HepG2 (cell line): ENCODE measurements around the gene STC2. TPM values are rescaled to one million over a fixed set of nuclear protein-coding genes. Genes with fewer than 3 reads are reported as not detected.
A peak's percentile ranks its signal among the peaks of the same experiment; 100 is the strongest.

Experiments
- GZF1 ChIP-seq: sonication (generic); formaldehyde crosslinking; IDR thresholded peaks from 2 replicates; pipeline ENCODE4 v1.5.1; 2020; ENCODE audit warnings: mild to moderate bottlenecking, missing genetic modification reagents
- HNRNPL ChIP-seq: fragments of 200-400 bp; formaldehyde crosslinking; IDR thresholded peaks from 2 replicates; pipeline ENCODE4 v1.6.1; 2017; ENCODE audit warnings: mild to moderate bottlenecking, low read depth, low read length
- KAT8 ChIP-seq: IDR thresholded peaks from 2 replicates; pipeline ENCODE4 v1.6.1; 2016; ENCODE audit warnings: missing genetic modification reagents, missing compliant biosample characterization
- MAFK ChIP-seq, 2 experiments: IDR thresholded peaks in 1 of 2; conservative IDR thresholded peaks in 1 of 2; 2 replicates each; pipeline ENCODE4 v1.6.1; 2011; ENCODE audit warnings: improper control_type of control experiment in 2 of 2, low read length in 2 of 2
- MYC ChIP-seq: sonication (generic); formaldehyde crosslinking; IDR thresholded peaks from 2 replicates; pipeline ENCODE4 v1.9.0; 2021; ENCODE audit warnings: missing genetic modification reagents, borderline replicate concordance
- PHF20 ChIP-seq: sonication (generic); formaldehyde crosslinking; IDR thresholded peaks from 2 replicates; pipeline ENCODE4 v1.5.0; 2020; ENCODE audit warnings: mild to moderate bottlenecking, missing genetic modification reagents
- RAD21 ChIP-seq: fragments of 450-650 bp; formaldehyde crosslinking; IDR thresholded peaks from 2 replicates; pipeline ENCODE4 v1.5.0; 2020; ENCODE audit warnings: mild to moderate bottlenecking
- SMC3 ChIP-seq: IDR thresholded peaks from 2 replicates; pipeline ENCODE4 v1.6.1; 2011; ENCODE audit warnings: low read length, improper control_type of control experiment
- SNRNP70 ChIP-seq: fragments of 200-400 bp; formaldehyde crosslinking; IDR thresholded peaks from 2 replicates; pipeline ENCODE4 v1.6.1; 2017; ENCODE audit warnings: mild to moderate bottlenecking, low read depth, low read length, moderate library complexity
- SRSF4 ChIP-seq: fragments of 200-400 bp; formaldehyde crosslinking; IDR thresholded peaks from one replicate; pipeline ENCODE4 v1.6.1; 2018; ENCODE audit warnings: mild to moderate bottlenecking, low read depth, low read length, moderate library complexity; ENCODE audit not compliant: poor library complexity, severe bottlenecking
- ZBTB3 ChIP-seq: sonication (generic); formaldehyde crosslinking; IDR thresholded peaks from 2 replicates; pipeline ENCODE4 v1.4.0; 2020; ENCODE audit warnings: low read depth, mild to moderate bottlenecking, moderate library complexity, missing genetic modification reagents, borderline replicate concordance
- ZFP36L1 ChIP-seq: sonication (generic); formaldehyde crosslinking; IDR thresholded peaks from 2 replicates; pipeline ENCODE4 v1.8.0; 2022; ENCODE audit warnings: mild to moderate bottlenecking, missing genetic modification reagents, moderate library complexity
- ZHX1 ChIP-seq: sonication (generic); formaldehyde crosslinking; IDR thresholded peaks from 2 replicates; pipeline ENCODE4 v1.8.1; 2022; ENCODE audit warnings: low read depth, mild to moderate bottlenecking, missing genetic modification reagents
- ZNF746 ChIP-seq: sonication (generic); formaldehyde crosslinking; IDR thresholded peaks from 2 replicates; pipeline ENCODE4 v1.8.0; 2022; ENCODE audit warnings: mild to moderate bottlenecking, missing genetic modification reagents
- ZNF891 ChIP-seq: sonication (generic); formaldehyde crosslinking; IDR thresholded peaks from 2 replicates; pipeline ENCODE4 v1.5.0; 2020; ENCODE audit warnings: mild to moderate bottlenecking, missing genetic modification reagents
- ZSCAN9 ChIP-seq: IDR thresholded peaks from 2 replicates; pipeline ENCODE4 v1.6.1; 2016; ENCODE audit warnings: borderline replicate concordance
- polyA plus RNA-seq, 8 experiments: library from polyadenylated mRNA; depleted of rRNA in 3 of 8; stranded (reverse) in 7 of 8; unstranded in 1 of 8; fragments of >200 nt; fragmentation: Illumina TruSeq in 4 of 8; extraction: Trizol in 4 of 8; gene quantifications; 2 replicates each; pipeline versions ENCODE4 v1.2.1 to v1.2.3, GENCODE V29; 2011 to 2016; ENCODE audit warnings: low read depth in 4 of 8, missing spikeins in 1 of 8, mixed read lengths in 1 of 8; ENCODE audit not compliant: insufficient read depth in 1 of 8
- total RNA-seq, 5 experiments: library from RNA; depleted of rRNA; stranded (reverse); fragments of >200 nt; fragmentation: Illumina TruSeq; extraction: Trizol; gene quantifications; 2 replicates each; pipeline ENCODE4 v1.2.3, GENCODE V29; 2016; ENCODE audit warnings: low read depth in 1 of 5
- TF ChIP-seq, protein P1 (sequence below): sonication (generic); formaldehyde crosslinking; IDR thresholded peaks from 2 replicates; pipeline ENCODE4 v1.8.1; 2023; ENCODE audit warnings: mild to moderate bottlenecking, moderate library complexity, missing genetic modification reagents
- TF ChIP-seq, protein P2 (sequence below): sonication (generic); formaldehyde crosslinking; IDR thresholded peaks from 2 replicates; pipeline ENCODE4 v1.4.0; 2020; ENCODE audit warnings: missing genetic modification reagents
- TF ChIP-seq, protein P3 (sequence below): sonication (generic); formaldehyde crosslinking; IDR thresholded peaks from 2 replicates; pipeline ENCODE4 v1.4.0; 2020; ENCODE audit warnings: missing genetic modification reagents

The STC2 gene
- total and polyA plus RNA-seq, 2 of the 13 experiments (the other 11 are each of a cell fraction or from before 2014, with no cell fraction given), result 27.1 to 69.2 TPM

DNA sequence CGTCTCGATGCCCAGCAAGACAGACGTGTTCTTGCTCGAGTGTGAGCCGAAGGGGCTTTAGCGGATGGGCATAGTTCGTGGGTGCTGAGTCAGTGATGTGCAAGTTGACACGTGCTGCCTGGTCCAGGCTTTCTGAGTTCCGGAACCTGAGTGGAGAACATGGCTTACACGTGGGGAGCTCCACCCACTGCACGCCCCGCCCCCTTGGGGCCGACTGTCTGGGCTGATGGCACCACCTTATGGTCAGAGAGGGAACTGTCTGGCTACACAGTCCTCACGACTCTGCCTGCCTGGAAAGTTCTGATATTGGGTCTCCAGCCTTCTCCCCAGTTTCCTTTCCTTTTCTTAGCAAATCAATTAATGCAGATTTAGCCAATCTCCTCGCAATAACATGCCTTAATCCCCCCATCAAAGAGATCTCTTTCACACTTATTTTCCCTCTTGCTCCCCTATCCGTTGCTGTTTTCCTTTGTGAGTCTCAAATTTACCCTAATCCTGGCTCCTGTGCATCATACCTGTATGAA lies 3.8 kb upstream of the STC2 start (continued):
- TF ChIP-seq, protein P1, sequence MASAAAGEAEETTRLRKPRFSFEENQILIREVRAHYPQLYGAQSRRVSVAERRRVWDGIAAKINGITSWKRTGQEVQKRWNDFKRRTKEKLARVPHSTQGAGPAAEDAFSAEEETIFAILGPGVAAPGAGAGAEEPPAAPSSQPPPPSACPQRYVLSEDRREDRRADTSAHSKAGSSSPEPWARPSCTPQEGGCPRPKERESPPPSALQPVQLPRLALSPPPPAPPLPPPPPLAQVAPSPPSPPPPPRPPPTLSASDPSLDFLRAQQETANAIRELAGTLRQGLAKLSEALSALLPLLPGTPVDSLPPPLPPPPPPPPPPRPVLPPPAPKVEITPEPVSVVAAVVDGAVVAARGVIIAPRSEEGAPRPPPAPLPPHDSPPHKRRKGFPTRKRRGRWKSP (CRISPR knock-in tag), result peak; percentile 72
- TF ChIP-seq RAD21 (CRISPR knock-in tag) (peak; percentile 98), ZBTB3 (CRISPR knock-in tag) (no peak), PHF20 (CRISPR knock-in tag) (no peak), SNRNP70 (no peak), GZF1 (CRISPR knock-in tag) (no peak), SMC3 (peak; percentile 94), ZNF746 (no peak), SRSF4 (no peak), ZFP36L1 (CRISPR knock-in tag) (0 out of 2 replicates have a peak, but pooled peaks have one; percentile 55), MYC (CRISPR knock-in tag) (peak; percentile 90), MAFK (conservative IDR thresholded peaks at IDR 0.05 in 1 of 2, IDR thresholded peaks at IDR 0.05 in 1 of 2; ENCODE audit: low read length in 2 of 2) (peak; percentile 35 to 55; a peak in 3 of 4 replicates), KAT8 (CRISPR knock-in tag) (peak; percentile 32; the same call in 1 of the 2 replicates), ZSCAN9 (peak; percentile 47; the same call in 1 of the 2 replicates), ZHX1 (CRISPR knock-in tag) (peak; percentile 43; the same call in 1 of the 2 replicates), HNRNPL (no peak), ZNF891 (CRISPR knock-in tag) (peak; percentile 87)
- TF ChIP-seq, protein P2, sequence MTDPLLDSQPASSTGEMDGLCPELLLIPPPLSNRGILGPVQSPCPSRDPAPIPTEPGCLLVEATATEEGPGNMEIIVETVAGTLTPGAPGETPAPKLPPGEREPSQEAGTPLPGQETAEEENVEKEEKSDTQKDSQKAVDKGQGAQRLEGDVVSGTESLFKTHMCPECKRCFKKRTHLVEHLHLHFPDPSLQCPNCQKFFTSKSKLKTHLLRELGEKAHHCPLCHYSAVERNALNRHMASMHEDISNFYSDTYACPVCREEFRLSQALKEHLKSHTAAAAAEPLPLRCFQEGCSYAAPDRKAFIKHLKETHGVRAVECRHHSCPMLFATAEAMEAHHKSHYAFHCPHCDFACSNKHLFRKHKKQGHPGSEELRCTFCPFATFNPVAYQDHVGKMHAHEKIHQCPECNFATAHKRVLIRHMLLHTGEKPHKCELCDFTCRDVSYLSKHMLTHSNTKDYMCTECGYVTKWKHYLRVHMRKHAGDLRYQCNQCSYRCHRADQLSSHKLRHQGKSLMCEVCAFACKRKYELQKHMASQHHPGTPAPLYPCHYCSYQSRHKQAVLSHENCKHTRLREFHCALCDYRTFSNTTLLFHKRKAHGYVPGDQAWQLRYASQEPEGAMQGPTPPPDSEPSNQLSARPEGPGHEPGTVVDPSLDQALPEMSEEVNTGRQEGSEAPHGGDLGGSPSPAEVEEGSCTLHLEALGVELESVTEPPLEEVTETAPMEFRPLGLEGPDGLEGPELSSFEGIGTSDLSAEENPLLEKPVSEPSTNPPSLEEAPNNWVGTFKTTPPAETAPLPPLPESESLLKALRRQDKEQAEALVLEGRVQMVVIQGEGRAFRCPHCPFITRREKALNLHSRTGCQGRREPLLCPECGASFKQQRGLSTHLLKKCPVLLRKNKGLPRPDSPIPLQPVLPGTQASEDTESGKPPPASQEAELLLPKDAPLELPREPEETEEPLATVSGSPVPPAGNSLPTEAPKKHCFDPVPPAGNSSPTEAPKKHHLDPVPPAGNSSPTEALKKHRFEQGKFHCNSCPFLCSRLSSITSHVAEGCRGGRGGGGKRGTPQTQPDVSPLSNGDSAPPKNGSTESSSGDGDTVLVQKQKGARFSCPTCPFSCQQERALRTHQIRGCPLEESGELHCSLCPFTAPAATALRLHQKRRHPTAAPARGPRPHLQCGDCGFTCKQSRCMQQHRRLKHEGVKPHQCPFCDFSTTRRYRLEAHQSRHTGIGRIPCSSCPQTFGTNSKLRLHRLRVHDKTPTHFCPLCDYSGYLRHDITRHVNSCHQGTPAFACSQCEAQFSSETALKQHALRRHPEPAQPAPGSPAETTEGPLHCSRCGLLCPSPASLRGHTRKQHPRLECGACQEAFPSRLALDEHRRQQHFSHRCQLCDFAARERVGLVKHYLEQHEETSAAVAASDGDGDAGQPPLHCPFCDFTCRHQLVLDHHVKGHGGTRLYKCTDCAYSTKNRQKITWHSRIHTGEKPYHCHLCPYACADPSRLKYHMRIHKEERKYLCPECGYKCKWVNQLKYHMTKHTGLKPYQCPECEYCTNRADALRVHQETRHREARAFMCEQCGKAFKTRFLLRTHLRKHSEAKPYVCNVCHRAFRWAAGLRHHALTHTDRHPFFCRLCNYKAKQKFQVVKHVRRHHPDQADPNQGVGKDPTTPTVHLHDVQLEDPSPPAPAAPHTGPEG (CRISPR knock-in tag), result 0 out of 2 replicates have a peak, but pooled peaks have one; percentile 38
- TF ChIP-seq, protein P3, sequence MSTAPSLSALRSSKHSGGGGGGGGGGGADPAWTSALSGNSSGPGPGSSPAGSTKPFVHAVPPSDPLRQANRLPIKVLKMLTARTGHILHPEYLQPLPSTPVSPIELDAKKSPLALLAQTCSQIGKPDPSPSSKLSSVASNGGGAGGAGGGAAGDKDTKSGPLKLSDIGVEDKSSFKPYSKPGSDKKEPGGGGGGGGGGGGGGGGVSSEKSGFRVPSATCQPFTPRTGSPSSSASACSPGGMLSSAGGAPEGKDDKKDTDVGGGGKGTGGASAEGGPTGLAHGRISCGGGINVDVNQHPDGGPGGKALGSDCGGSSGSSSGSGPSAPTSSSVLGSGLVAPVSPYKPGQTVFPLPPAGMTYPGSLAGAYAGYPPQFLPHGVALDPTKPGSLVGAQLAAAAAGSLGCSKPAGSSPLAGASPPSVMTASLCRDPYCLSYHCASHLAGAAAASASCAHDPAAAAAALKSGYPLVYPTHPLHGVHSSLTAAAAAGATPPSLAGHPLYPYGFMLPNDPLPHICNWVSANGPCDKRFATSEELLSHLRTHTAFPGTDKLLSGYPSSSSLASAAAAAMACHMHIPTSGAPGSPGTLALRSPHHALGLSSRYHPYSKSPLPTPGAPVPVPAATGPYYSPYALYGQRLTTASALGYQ (CRISPR knock-in tag), result no peak
